AML-193 (cell line): ENCODE results near the gene SYT4.
"Not testable (repeated sequence)": the region's sequence is repeated elsewhere in the genome, so short reads cannot be mapped to it uniquely, and the experiment has no call there.

Experiments
- DNase-seq, 2 experiments: peaks; one replicate each; lab custom pipeline; 2025; lab: John Stamatoyannopoulos, UW

Gene SYT4, protein sequence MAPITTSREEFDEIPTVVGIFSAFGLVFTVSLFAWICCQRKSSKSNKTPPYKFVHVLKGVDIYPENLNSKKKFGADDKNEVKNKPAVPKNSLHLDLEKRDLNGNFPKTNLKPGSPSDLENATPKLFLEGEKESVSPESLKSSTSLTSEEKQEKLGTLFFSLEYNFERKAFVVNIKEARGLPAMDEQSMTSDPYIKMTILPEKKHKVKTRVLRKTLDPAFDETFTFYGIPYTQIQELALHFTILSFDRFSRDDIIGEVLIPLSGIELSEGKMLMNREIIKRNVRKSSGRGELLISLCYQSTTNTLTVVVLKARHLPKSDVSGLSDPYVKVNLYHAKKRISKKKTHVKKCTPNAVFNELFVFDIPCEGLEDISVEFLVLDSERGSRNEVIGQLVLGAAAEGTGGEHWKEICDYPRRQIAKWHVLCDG

DNA sequence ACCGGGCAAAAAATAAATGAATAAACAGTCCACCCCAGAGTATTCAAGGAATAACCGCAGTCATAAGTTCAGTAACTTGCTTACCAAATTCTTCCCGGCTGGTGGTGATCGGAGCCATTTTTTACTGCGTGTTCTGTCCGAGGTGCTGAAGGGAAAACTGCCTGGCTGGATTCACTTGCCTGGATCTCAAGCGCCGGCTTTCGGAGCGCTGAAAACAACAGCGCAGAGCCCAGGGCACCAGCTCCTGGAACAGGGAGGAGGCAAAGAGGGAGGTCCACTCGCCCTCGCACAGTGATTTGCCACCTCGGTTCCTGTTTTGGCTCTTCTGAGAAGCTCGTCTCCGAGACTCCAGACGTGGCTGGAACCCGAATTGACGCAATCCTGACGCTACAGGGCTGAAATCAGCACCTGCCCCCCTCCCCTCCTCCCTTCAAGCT lies at the start of gene SYT4:
Gene SYT4, minus strand, starts transcription at position 327 of the 437 bp plus-strand sequence. Its CDS starts 209 bp downstream, at position 118.
- no peak for DNase-seq

DNA sequence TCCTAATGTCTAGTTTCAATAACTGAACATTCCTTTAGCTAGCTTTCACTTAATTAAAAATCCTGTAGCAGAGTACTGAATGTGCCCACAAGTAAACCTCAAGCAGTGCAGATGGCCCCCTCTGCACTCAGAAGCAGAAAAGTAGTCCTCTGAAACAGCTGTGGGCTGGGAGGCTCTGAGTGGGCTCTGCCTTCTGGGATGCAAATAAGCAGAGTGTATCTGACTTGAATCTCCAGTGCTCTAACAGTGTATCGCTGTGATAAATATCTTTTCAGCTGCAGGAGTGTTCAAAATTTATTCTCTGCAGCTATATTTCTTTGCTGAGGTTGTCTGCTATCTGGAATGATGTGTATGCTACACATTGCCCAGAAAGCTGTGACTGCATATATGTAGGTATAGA lies 44.8 kb upstream of the SYT4 start:
- DNase-seq: no peak

DNA sequence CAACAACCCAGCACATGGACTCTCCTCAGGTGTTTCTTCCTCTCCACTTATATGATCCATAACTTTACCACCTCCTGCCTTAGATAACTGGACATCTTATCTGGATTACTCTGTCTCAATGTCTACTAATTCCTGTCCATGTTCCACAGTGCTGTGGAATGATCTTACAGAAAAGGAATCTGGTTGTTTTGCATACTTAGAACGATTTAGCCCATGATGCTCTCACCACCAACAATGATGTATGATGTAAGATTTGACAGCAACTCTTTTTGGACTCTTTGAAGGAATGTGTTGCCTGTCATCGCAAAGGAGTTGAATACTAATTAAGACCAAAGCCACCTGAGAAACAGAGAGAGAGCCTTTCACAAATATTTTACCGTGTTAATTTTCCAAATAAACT lies 37.7 kb upstream of the SYT4 start:
- DNase-seq: no peak

DNA sequence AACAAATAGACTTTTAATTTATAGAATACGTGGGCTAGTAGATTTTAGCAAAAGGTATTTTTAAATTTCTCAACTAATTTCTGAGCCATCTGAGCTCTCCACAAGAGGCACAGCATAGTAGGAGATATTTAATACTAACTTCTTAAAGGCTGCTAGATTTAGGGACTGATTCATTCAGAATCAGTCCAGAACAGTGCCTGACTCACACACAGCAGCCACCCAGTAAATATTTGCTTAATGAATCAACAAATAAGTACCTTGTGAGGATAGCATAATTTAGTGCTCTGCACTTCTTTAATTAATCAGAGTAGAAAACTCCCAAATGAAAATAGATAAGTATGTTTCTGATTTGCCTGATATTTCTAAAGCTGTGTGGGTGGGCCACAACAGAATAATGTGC lies 35.6 kb upstream of the SYT4 start:
- DNase-seq: no peak

DNA sequence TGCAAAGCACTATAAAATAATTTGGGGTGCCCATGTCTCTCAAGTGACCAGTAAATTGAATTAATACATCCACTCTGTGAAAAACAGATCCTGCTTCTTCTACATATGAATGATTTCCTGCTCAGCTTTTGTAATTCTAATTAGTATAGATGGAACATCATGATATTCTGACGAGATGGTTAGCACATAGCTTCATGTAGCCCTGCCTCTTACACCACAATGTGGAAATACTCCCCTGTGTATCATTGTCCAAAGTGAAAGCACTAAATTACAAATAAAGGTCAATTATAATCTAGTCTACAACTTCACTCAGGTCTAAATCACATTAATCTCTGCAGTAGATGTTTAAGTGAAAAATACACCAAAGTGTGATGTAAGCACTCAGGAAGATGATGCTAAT lies 32.9 kb upstream of the SYT4 start:
- DNase-seq: no peak

DNA sequence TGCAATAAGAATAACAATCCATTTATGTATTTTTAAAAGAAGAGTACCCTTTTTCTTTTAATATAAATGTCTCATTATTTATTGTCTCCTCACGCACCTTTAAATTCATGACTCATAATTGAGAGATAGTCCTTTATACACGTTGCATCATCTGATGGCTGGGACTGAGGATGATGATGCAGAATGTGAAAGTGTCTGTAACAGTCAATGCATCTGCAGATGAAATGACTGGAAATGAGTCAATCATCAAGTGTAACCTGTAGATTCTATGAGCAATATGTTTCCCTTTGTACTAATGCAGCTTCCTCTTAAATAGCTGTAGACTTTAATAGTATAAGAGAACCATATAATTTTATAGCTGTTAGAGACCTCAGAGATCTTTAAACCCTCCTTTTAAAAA lies 26.1 kb upstream of the SYT4 start:
- no peak for DNase-seq

DNA sequence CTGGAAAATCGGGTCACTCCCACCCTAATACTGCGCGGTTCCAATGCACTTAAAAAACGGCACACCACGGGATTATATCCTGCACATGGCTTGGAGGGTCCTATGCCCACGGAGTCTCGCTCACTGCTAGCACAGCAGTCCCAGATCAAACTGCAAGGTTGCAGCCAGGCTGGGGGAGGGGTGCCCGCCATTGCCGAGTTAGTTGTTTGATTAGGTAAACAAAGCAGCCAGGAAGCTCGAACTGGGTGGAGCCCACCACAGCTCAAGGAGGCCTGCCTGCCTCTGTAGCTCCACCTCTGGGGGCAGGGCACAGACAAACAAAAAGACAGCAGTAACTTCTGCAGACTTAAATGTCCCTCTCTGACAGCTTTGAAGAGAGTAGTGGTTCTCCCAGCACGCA lies 8.9 kb upstream of the SYT4 start:
- not testable (repeated sequence) for DNase-seq

GRCh38 chr18:43283299-43283698 lies 6.0 kb upstream of the SYT4 start:
- no peak for DNase-seq

DNA sequence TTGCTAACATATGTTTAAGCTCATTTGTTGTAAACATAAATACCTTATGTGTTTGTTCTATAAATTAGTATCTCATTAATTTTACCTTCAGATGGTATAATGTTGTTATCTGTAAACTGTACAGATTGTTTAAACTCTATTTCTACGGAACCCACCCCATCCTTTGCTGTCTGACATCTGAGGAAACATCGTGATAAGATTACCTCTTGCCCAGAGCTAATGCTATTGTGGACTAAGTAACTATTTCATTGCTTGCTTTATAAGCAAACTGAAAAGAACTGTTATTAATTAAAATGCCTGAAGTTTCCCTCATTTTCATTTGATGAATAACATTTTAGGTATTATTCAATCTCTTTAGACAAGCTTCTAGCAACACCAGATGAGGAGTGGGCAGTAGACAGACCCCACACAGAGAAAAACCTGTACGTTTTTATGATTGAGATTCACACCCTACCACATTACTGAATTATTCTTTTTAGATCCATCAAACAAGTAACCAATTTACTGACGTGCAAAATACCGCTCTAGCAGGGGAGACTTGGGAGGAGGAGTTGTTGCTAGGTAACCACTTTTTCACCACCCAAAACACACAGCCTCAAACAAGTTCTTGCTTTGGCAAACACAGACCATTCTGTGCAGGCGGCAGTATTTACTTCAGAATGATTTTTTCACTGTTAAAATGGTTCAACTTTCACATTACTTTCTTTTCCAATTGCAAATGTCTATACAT lies 1.9 kb upstream of the SYT4 start:
- peak; percentile 3 to 13 for DNase-seq

- no peak for DNase-seq
Measured at GRCh38 chr18:43278355-43278754, 1.1 kb upstream of the SYT4 start.

DNA sequence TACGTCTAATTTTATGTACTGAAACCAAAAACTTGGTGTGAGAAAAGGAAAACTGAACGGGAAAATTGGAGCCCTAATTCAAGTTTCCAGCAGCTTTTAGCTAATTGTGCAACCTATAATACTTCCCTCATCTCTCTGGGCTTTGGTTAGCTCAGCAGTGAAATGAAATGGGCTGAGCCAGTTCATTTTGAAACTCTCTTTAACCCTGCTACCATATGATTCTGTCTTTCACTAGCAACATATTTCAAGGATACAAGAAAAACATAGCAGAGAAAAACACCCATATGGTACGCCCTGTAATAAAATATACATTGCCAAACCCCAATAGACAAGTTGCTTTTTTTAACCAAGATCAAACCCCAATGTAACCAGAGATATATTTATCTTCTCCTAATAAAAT lies 799 bp downstream of the SYT4 start:
- no peak for DNase-seq

GRCh38 chr18:43275546-43275945 lies 1.7 kb downstream of the SYT4 start:
- DNase-seq: no peak

DNA sequence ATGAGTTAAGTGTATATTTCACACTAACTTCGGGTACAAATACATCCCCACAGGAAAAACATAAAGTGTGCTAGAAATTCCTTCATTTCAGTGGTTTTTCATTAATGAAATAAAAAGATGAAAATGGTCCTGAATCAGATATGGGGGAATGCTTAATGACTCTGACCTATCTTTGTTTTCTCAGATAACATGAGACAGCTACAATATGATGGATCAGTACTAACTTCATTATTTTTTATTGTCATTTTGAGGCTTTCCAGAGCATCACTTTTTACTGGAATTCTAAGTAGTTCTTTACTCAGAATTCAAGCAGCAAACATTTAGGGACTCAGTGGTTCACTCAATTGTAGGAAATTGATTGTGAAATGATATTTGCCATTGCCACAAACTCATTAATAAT lies 2.8 kb downstream of the SYT4 start:
- no peak for DNase-seq

DNA sequence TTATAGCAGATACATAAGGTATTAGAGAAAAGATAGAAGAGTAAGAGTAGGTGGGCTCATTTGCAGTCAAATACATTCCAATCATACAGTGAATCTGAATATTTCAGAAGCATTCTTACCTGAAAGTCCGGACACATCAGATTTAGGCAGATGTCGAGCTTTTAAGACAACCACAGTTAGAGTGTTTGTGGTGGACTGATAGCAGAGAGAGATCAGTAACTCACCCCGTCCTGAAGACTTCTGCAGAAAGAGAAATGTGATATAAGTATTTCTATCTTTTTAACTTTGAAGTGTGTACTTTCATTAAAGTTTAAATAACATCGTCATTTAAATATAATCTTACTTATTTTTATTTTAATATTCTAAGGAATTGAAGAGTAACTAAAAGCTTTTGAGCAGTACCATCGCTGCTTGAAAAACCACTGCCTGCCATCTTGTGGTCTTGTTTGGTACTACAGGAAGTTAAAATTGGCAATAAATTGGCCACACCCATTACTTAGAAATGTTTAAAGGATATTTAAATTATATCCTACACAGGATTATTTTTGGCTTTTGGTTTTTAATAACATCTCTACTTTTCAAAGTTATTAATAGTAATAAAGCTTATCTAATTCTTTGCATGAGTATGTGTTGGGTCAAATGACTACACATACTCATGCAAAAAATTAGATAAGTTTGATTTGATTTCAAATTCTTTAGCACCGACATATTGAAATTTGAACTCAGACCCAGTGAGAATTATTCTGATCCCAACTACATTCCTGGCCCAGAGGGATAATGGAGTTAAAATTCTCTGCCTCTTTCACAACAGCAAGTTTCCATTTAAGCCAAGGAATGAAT lies 5.5 kb downstream of the SYT4 start:
- DNase-seq: peak; percentile 25 to 37

- no peak for DNase-seq
Measured at GRCh38 chr18:43267818-43268217, 9.5 kb downstream of the SYT4 start.

GRCh38 chr18:43265465-43265864 lies 11.8 kb downstream of the SYT4 start:
- no peak for DNase-seq

- DNase-seq: no peak
Measured at GRCh38 chr18:43248610-43249249, 28.6 kb downstream of the SYT4 start.

GRCh38 chr18:43247944-43248343 lies 29.3 kb downstream of the SYT4 start:
- DNase-seq: no peak

- no peak for DNase-seq
Measured at GRCh38 chr18:43238429-43238828, 38.9 kb downstream of the SYT4 start.

DNA sequence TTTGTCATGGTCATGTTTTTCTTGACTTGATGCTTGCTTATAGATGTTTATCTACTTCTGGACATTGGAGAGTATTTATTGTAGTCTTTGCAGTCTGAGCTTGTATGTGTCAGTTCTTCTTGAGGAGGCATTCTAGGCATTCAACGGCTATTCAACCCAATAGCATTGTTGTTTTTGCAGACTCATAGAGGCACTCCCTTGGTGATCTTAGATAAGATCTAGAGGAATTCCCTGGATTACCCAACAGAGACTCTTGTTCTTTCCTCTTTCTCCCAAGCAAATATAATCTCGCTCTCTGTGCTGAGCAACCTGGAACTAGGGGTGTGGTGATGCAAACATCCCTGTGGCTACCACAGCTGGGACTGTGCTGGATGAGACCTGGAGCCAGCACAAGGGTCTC lies 40.4 kb downstream of the SYT4 start:
- DNase-seq: no peak

DNA sequence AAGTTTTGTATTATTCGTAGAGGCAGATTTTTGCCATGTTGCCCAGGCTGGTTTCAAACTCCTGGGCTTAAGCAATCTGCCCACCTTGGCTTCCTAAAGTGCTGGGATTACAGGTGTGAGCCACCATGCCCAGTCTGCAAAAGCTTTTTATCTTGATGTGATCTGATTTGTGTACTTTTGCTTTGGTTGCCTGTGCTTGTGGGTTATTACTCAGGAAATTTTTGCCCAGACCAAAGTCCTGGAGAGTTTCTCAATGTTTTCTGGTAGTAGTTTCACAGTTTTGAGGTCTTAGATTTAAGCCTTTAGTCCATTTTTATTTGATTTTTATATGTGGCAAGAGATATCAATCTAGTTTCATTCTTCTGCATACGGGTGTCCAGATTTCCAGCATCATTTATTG lies 42.4 kb downstream of the SYT4 start:
- no peak for DNase-seq

- DNase-seq: no peak
Measured at GRCh38 chr18:43222501-43222900, 54.8 kb downstream of the SYT4 start.
